ENCODE data around the gene GFER. TPM values are rescaled to one million over a fixed set of nuclear protein-coding genes. Genes with fewer than 3 reads are reported as not detected.

GFER gene
- total and polyA plus RNA-seq, 11 donors, result 18.0 to 51.1 (median 23.8) TPM

DNA sequence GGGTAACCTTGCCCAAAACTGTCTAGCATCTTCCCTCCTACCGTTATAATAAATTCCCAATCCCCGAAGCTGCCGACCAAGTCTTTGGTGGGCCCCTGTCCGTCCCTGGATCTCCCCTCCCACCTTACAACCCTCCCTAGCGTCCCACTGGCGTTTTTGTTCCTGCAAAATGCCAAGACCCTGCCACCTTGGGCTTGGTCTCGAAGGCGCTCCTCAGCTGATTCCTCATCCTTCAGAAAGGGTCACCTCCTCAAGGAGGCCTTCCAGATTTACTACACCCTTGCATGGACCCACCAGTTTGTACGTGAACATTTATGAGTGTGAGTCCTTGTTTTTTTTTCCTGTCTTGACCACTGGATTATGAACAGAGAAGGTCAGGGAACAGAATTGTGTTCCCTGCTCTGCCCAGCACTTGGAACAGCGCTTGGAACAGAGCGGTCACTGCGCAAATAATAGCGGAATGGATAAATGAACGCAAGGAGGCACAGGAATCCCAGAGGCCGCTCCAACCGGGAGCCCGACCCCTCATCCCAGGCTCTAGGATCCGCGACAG, 926 bp upstream of the GFER start:
- Histone ChIP-seq H3K36me3 (peaks cover 0 to 28% (median 17%) of the 10 kb centered on the region in 9 donors), H3K9me3 (no peaks in the 10 kb centered on the region), H3K27me3 (peaks cover 7 to 51% (median 28%) of the 10 kb centered on the region in 9 donors), H3K27ac (peak overlapping the region; percentile 25 to 88 (median 80)), H3K4me1 (peaks cover 3 to 43% (median 20%) of the 10 kb centered on the region in 12 donors), H3K4me3 (peak overlapping the region; percentile 59 to 98 (median 86))
- no peak for DNase-seq
- 22 to 47% (median 26%) methylated on average over 14 to 19 of the region's 19 CpGs for WGBS, 4 donors
- intact Hi-C loops (cut with DNase I), result no loop called here
- no peak for ATAC-seq
- TF ChIP-seq CTCF (IDR thresholded peaks at IDR 0.05) (no peak), POLR2A (IDR thresholded peaks at IDR 0.05) (no peak)

DNA sequence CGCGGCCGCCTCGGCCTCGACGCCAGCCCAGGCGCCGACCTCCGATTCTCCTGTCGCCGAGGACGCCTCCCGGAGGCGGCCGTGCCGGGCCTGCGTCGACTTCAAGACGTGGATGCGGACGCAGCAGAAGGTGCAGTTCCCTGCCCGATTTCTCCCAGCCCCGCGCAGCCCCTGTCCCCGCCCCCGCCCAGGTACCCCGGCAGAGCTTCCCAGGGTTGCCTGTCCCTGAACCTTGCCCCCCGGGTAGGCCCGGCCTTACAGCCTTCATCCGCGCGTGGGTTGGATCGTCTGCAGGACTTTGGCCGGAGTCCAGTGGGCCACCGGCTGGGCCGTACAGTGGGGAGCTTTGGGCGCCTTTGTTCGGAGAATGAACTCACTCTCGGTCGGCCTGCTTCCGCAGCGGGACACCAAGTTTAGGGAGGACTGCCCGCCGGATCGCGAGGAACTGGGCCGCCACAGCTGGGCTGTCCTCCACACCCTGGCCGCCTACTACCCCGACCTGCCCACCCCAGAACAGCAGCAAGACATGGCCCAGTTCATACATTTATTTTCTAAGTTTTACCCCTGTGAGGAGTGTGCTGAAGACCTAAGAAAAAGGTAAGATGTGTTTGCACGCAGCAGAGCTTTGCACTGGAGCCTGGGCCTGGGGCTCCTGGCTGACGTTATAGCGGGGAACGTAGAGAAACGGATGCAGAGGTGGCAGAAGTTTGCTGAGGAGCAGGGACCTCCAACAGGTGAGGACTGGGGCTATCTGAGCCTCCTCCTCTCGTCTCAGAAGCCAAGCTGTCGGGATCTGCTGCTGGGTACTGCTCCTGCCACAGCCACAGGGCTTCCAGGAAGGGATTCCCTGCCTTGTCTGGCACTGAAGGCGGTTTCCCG, 593 bp downstream of the GFER start:
- intact Hi-C loops (cut with DNase I), result loop anchor here in 1 of 10 donors (2.0 kb wide), 1 partner anchor 24 kb away; the partner anchor contains the start of gene ZNF598
- TF ChIP-seq POLR2A (IDR thresholded peaks at IDR 0.05) (no peak), CTCF (IDR thresholded peaks at IDR 0.05) (no peak)
- H3K27ac ChIP-seq, result peak overlapping the region in 11 of 12 donors; percentile 62 to 88 (median 80)
- H3K36me3 ChIP-seq, result peaks cover 0 to 20% (median 13%) of the 10 kb centered on the region in 9 donors
- peak overlapping the region; percentile 59 to 98 (median 86) for H3K4me3 ChIP-seq
- peaks cover 3 to 39% (median 20%) of the 10 kb centered on the region in 12 donors for H3K4me1 ChIP-seq
- H3K27me3 ChIP-seq, result peaks cover 12 to 51% (median 26%) of the 10 kb centered on the region in 9 donors
- no peaks in the 10 kb centered on the region for H3K9me3 ChIP-seq
- 11 to 22% (median 12%) methylated on average over 19 to 58 of the region's 58 CpGs for WGBS, 4 donors
- ATAC-seq (peak in 2 of 4 donors; percentile 1 to 20), DNase-seq (no peak)

- peak overlapping the region in 1 of 12 donors; percentile 98 for H3K4me3 ChIP-seq
- no peak for DNase-seq
- no peak overlapping the region for H3K27ac ChIP-seq
- peaks cover 11 to 49% (median 28%) of the 10 kb centered on the region in 9 donors for H3K27me3 ChIP-seq
- intact Hi-C loops (cut with DNase I), result loop anchor here in 1 of 10 donors (2.0 kb wide), 1 partner anchor 23 kb away; the partner anchor contains the start of gene ZNF598
- WGBS, 4 donors, result 90 to 96% (median 95%) methylated on average over 6 to 14 of the region's 14 CpGs
- TF ChIP-seq POLR2A (IDR thresholded peaks at IDR 0.05) (no peak), CTCF (IDR thresholded peaks at IDR 0.05) (no peak)
- peaks cover 3 to 39% (median 17%) of the 10 kb centered on the region in 12 donors for H3K4me1 ChIP-seq
- H3K36me3 ChIP-seq, result peaks cover 0 to 20% (median 13%) of the 10 kb centered on the region in 9 donors
- ATAC-seq, result no peak
- H3K9me3 ChIP-seq, result no peaks in the 10 kb centered on the region
These were observed 1.6 kb downstream of the GFER start for GRCh38 chr16:1985466-1986150.
